Neuron (in vitro differentiated cells): ENCODE data around the gene DAPK1.
"Not testable (repeated sequence)": the region's sequence is repeated elsewhere in the genome, so short reads cannot be mapped to it uniquely, and the experiment has no call there.

Experiments
- H2AFZ ChIP-seq: one replicate; pipeline ENCODE4 v1.6.1; 2013; ENCODE audit warnings: low read depth, mild to moderate bottlenecking, inconsistent platforms, low read length, moderate library complexity
- H3K27me3 ChIP-seq: one replicate; pipeline ENCODE4 v1.6.1; 2013; ENCODE audit warnings: low read length; ENCODE audit not compliant: insufficient read depth
- H3K36me3 ChIP-seq: one replicate; pipeline ENCODE4 v1.6.1; 2013; ENCODE audit warnings: low read length; ENCODE audit not compliant: insufficient read depth
- H3K4me1 ChIP-seq: one replicate; pipeline ENCODE4 v1.6.1; 2013; ENCODE audit warnings: low read length; ENCODE audit not compliant: insufficient read depth
- H3K4me3 ChIP-seq: 2 replicates; pipeline ENCODE4 v1.5.1; 2013; ENCODE audit warnings: mild to moderate bottlenecking, low read length, moderate library complexity
- H3K9me3 ChIP-seq: one replicate; pipeline ENCODE4 v1.6.1; 2013; ENCODE audit warnings: low read length

Gene DAPK1

DNA sequence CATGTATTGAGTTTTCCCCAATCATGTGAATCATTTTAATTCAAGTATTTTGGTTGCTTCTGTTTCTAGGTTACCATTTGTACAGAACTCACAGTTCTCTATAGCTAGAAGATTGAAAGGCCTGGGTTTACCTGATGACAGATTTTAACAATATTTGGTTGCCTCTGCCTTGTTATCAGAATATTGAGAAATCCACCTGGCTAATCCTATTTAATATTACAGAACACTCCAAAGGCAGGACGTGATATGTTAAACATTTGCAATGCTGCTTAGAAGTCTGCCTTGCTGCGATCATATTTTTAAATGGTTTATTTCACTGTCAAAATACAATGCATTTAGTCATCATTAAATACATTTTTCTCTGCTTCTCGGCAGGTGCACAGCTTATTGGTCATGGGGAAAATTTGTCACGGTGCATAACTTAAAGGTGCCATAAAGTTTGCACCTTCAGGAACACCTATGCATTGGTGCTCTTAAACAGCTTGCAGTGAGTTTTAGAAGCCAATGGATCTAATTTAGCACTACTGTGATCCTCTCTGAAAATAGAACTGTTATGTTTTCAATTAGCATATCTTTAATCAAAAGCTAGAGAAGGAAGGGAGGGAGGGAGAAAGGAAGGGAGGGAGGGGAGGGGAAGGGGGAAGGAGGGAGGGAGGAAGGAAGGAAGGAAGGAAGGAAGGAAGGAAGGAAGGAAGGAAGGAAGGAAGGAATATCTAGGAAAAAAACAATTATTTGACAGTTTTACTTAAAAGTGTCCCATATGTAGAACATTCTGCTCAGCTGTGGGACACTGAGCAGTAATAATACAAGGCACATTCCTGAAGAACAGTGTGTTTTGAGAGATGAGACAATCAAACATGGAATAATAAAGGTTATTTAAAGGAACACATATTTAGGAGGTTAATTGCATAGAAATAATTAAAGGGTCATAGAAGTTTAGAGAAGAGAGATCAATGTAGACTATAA lies 15.5 kb upstream of the DAPK1 start:
- H3K4me3 ChIP-seq = no peak overlapping the region
- peaks cover 2% of the 10 kb centered on the region for H3K27me3 ChIP-seq
- H3K4me1 ChIP-seq = no peaks in the 10 kb centered on the region
- H2AFZ ChIP-seq = no peak overlapping the region
- H3K9me3 ChIP-seq = no peaks in the 10 kb centered on the region
- no peaks in the 10 kb centered on the region for H3K36me3 ChIP-seq

DNA sequence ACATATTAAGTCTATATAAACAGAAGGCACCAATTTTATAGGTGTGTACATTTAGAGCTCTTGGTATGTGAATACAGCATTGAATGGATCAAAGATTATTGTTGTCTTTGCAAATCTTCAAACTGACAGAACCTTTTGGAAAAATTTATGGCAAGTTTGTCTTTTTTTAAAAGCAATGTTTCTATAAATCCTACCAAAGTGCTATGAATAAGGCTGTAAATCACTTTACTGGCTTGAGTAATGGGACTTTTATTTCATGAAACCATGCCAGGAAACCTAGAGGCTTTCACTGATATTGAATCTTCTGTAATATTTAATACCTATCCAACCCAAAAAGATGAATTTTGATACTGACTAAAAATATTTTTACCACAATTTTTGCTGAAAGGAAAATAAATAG lies 7.4 kb upstream of the DAPK1 start:
- H2AFZ ChIP-seq = no peak overlapping the region
- H3K27me3 ChIP-seq = peaks cover 5% of the 10 kb centered on the region
- no peaks in the 10 kb centered on the region for H3K36me3 ChIP-seq
- H3K4me3 ChIP-seq = no peak overlapping the region
- H3K4me1 ChIP-seq = peaks cover 4% of the 10 kb centered on the region
- no peaks in the 10 kb centered on the region for H3K9me3 ChIP-seq

DNA sequence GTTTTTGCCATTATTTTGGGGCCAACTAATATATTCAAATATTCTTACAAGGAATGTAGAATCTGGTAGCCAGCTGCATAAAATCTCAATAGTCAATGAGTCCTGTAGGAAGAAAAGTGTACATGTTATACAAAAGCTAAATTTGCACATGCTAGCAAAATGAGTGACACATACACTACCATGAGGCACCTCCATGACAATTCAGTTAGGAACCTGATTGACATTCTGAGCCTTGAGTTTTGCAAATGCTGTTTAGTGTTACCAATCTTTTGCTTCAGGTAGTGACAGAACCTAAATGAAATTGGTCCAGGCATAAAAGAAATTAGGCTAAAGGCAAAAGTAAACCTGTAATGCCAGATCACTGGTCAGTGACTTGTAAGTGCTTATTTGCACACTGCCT lies 6.8 kb upstream of the DAPK1 start:
- Histone ChIP-seq H3K4me1 (peaks cover 4% of the 10 kb centered on the region), H2AFZ (no peak overlapping the region), H3K4me3 (no peak overlapping the region), H3K27me3 (peaks cover 5% of the 10 kb centered on the region), H3K9me3 (no peaks in the 10 kb centered on the region), H3K36me3 (no peaks in the 10 kb centered on the region)

DNA sequence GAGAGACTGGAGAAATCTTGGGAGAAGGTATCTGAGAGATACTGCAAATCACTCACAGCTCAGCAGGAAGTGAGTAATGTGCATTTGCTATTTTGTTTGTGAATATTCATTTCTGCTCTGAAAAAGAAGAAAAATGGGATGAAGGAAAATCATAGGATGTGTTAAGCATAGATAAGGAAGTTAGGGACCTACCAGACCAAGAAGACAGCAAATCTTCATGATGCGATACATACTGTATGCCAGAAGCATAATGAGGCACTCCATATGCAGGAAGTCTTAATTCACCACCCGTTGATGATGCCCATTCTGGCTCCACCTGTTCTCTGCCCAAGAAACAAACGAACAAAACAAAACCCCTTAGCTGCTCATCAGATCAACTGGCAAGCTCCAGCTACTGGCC lies 6.1 kb upstream of the DAPK1 start:
- Histone ChIP-seq H3K4me3 (no peak overlapping the region), H2AFZ (no peak overlapping the region), H3K9me3 (no peaks in the 10 kb centered on the region), H3K27me3 (peaks cover 5% of the 10 kb centered on the region), H3K36me3 (no peaks in the 10 kb centered on the region), H3K4me1 (peaks cover 4% of the 10 kb centered on the region)

DNA sequence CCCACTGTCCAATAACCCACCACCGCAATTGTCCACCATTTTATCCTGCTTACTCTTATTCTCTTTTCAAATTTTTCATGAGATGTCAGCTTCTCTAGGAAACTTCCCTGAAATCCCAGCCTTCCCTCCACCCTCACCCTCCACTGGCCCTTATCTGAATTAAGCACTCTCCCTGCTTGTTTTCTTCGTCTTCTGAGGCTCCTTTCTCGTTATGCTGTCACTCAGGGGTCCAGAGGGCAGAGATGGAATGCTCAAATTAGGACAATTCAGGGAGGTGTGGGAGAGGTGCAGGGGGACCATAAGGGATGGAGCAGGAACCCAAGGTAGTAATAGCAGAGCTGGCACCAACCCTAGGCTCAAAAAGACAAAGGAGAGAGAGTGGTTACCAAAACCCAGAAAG lies 5.0 kb upstream of the DAPK1 start:
- Histone ChIP-seq H3K4me1 (peaks cover 4% of the 10 kb centered on the region), H3K27me3 (peaks cover 5% of the 10 kb centered on the region)

DNA sequence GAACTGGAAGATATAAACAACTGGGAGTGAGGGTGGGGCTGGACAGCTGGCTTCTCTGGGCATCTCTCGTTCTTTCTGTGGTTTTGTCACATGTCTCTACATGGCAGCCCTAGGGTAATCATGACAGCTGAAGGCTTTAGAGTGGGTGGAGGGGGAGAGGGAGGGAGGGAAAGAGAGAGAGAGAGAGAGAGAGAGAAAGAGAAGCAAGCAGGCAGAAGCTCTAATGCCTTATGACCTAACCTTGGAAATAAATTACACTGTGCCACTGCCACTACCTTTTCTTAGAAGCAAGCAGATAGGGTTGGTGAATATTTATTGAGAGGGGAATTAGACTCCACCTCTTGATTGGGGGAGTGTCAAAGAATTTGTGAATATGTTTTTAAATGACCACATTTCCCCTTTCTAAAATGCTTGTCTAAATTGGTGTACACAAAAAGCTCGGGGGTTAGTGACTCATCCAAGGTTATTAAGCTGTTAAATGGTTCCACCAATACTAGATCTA lies 2.6 kb upstream of the DAPK1 start:
- H3K4me3 ChIP-seq = no peak overlapping the region
- no peaks in the 10 kb centered on the region for H3K9me3 ChIP-seq
- peaks cover 17% of the 10 kb centered on the region for H3K4me1 ChIP-seq
- H2AFZ ChIP-seq = no peak overlapping the region
- no peaks in the 10 kb centered on the region for H3K36me3 ChIP-seq
- H3K27me3 ChIP-seq = peaks cover 5% of the 10 kb centered on the region

More for the DNA sequence above, 5.0 kb upstream of the DAPK1 start:
- Histone ChIP-seq H2AFZ (no peak overlapping the region), H3K4me3 (no peak overlapping the region), H3K36me3 (no peaks in the 10 kb centered on the region), H3K9me3 (no peaks in the 10 kb centered on the region)

DNA sequence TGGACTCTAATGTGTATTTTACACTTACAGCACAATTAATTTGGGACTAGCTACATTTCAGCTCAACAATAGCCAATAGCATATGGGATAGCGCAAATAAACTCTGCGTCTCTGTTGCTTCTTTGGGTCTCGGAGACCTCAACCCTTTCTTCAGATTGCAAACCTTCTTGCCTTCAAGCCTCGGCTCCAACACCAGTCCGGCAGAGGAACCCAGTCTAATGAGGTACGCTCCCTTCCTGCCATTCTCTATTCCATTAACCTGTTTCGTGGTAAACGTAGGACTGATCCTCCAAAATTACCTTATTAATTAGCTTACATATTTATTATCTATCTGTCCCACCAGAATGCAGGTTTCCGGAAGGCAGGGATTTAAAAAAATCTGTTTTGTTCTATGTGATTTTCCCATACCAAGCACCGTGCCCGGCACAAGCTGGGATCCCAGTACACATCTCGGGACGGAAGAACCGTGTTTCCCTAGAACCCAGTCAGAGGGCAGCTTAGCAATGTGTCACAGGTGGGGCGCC lies 525 bp upstream of the DAPK1 start:
- H3K27me3 ChIP-seq = peaks cover 5% of the 10 kb centered on the region
- peaks cover 6% of the 10 kb centered on the region for H3K36me3 ChIP-seq
- H3K9me3 ChIP-seq = no peaks in the 10 kb centered on the region
- peaks cover 15% of the 10 kb centered on the region for H3K4me1 ChIP-seq
- H2AFZ ChIP-seq = peak overlapping the region; percentile 49
- peak overlapping the region; percentile 70 for H3K4me3 ChIP-seq

DNA sequence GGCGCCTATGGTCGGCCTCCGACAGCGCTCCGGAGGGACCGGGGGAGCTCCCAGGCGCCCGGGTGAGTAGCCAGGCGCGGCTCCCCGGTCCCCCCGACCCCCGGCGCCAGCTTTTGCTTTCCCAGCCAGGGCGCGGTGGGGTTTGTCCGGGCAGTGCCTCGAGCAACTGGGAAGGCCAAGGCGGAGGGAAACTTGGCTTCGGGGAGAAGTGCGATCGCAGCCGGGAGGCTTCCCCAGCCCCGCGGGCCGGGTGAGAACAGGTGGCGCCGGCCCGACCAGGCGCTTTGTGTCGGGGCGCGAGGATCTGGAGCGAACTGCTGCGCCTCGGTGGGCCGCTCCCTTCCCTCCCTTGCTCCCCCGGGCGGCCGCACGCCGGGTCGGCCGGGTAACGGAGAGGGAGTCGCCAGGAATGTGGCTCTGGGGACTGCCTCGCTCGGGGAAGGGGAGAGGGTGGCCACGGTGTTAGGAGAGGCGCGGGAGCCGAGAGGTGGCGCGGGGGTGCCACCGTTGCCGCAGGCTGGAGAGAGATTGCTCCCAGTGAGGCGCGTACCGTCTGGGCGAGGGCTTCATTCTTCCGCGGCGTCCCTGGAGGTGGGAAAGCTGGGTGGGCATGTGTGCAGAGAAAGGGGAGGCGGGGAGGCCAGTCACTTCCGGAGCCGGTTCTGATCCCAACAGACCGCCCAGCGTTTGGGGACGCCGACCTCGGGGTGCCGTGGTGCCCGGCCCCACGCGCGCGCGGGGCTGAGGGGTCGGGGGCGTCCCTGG lies 561 bp downstream of the DAPK1 start:
- Histone ChIP-seq H3K4me1 (peaks cover 15% of the 10 kb centered on the region), H3K9me3 (no peaks in the 10 kb centered on the region), H2AFZ (peak overlapping the region; percentile 49), H3K27me3 (no peaks in the 10 kb centered on the region), H3K36me3 (peaks cover 11% of the 10 kb centered on the region), H3K4me3 (peak overlapping the region; percentile 70)

DNA sequence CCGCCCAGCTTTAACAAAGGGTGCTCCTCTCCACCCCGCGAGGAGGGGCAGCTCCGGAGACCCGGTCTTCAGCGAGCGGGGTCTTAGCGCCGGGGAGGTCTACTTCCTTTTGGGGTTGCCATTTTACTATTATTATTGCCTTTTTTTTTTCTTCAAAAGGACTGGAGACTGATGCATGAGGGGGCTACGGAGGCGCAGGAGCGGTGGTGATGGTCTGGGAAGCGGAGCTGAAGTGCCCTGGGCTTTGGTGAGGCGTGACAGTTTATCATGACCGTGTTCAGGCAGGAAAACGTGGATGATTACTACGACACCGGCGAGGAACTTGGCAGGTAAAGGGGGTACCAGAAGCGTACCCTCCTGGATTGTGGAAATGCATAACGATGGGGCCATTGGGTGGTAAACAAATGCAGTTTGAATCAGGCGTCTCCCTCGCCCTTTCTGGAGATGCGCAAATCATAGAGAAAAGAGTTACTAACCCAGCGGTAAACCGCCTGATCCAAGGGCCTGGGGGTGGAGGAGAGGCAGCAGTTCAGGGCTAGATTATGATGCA lies 1.2 kb downstream of the DAPK1 start:
- peaks cover 15% of the 10 kb centered on the region for H3K4me1 ChIP-seq

DNA sequence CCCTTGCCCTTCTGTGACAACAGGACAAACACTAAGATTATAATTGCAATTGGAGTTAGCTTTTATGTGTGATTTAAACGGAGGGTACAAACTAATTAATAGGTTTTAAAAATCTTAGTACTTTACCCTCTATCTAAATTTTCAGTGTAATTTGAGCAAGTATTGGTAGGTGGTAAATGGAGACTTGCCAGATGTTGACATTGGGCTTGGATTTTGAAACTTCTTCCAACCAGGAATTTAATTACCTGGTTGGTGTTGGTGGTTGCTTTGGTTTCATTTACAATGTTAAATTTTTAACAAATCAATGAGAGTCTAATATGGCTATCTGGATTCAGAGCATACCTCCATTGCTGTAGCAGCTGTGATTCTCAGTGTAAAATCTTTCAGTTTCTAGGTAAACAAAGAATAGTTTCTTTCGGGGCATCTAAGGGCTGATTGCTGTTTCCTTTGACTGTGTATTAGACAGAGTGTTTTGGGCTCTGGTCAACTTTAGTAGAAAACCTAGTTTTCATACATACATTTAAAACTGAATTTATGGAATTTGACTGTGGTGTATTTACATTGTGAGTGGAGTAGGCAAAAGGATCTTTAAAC lies 1.9 kb downstream of the DAPK1 start:
- Histone ChIP-seq H2AFZ (no peak overlapping the region), H3K4me3 (peak overlapping the region; percentile 70), H3K36me3 (peaks cover 15% of the 10 kb centered on the region), H3K4me1 (peaks cover 15% of the 10 kb centered on the region), H3K27me3 (no peaks in the 10 kb centered on the region), H3K9me3 (no peaks in the 10 kb centered on the region)

More for the DNA sequence above, 1.2 kb downstream of the DAPK1 start:
- Histone ChIP-seq H2AFZ (peak overlapping the region; percentile 49), H3K9me3 (no peaks in the 10 kb centered on the region), H3K27me3 (no peaks in the 10 kb centered on the region), H3K36me3 (peaks cover 13% of the 10 kb centered on the region), H3K4me3 (peak overlapping the region; percentile 70)

DNA sequence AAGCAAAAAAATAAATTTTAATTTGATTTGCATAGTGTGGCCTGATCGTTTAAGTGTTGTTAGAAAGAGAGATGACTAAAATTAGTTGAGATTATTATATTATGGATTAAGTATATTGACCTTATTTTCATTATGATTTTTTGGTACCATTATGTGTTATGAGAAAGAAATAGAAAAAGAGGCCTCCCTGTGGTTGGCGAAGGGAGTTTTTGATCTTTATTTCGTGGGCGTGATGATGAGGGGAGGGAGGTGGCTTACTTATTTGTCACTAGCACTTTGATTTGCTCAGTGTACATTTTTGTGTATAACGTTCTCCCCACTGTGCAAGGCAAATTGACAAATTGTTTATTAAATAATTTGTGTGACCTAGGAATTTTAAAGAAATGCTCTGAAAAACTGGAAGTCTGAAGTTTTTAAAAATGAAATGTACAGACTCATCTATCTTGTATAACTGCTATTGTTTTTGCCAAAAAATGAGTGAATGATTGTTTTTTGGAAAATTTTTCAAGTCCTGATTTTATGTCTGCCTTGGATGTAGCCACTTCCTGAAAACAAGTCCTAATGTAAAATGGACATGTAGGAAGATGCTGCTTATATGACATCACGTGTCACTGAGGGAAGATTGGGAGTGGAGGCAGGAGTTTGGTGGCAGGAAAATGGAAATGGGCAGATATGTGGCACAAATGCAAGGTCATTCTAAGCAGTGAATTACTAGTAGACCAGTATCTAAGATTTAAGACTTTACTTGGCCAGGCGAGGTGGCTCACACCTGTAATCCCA lies 3.0 kb downstream of the DAPK1 start:
- Histone ChIP-seq H3K4me3 (no peak overlapping the region), H3K4me1 (peaks cover 15% of the 10 kb centered on the region), H2AFZ (no peak overlapping the region), H3K9me3 (no peaks in the 10 kb centered on the region), H3K36me3 (peaks cover 20% of the 10 kb centered on the region), H3K27me3 (no peaks in the 10 kb centered on the region)

DNA sequence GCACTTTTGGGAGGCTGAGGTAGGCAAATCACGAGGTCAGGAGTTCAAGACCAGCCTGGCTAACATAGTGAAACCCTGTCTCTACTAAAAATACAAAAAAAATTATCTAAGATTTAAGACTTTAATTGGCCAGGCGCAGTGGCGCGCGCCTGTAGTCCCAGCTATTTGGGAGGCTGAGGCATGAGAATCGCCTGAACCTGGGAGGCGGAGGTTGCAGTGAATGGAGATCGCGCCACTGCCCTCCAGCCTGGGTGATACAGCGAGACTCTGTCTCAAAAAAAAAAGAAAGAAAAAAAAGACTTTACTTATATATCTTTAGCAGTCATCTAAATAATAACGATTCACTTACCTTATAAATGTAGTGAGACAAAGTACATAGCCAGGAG lies 3.6 kb downstream of the DAPK1 start:
- H3K9me3 ChIP-seq, H3K4me3 ChIP-seq, H2AFZ ChIP-seq, H3K27me3 ChIP-seq: not testable (repeated sequence)
- peaks cover 15% of the 10 kb centered on the region for H3K4me1 ChIP-seq
- peaks cover 24% of the 10 kb centered on the region for H3K36me3 ChIP-seq
